Cardiac muscle cell (in vitro differentiated cells and primary cell): ENCODE data around the gene RPP40. TPM values are rescaled to one million over a fixed set of nuclear protein-coding genes. Genes with fewer than 3 reads are reported as not detected.

Experiments used
- DNase-seq, 2 donors: peaks; one replicate each; pipeline versions ENCODE4 v3.0.0 to v3.0.0-alpha.2; 2010 to 2017; ENCODE audit warnings: low read depth in 1 of 2, low spot score in 1 of 2
- H3K27ac ChIP-seq: fragments of 200-600 bp; sonication (generic); 2 replicates; pipeline ENCODE4 v1.5.1; 2016
- H3K27me3 ChIP-seq: fragments of 200-600 bp; sonication (generic); 2 replicates; pipeline ENCODE4 v1.6.0; 2016; ENCODE audit warnings: control low read depth
- H3K36me3 ChIP-seq: fragments of 200-600 bp; sonication (generic); 2 replicates; pipeline ENCODE4 v1.5.1; 2016; ENCODE audit warnings: control low read depth
- H3K4me1 ChIP-seq: fragments of 200-600 bp; sonication (generic); 2 replicates; pipeline ENCODE4 v1.8.1; 2017; ENCODE audit warnings: low read depth, mild to moderate bottlenecking, mixed run types
- H3K4me3 ChIP-seq: fragments of 200-600 bp; sonication (generic); 2 replicates; pipeline ENCODE4 v1.5.1; 2016; ENCODE audit warnings: mild to moderate bottlenecking
- H3K9me3 ChIP-seq: fragments of 200-600 bp; sonication (generic); 2 replicates; pipeline ENCODE4 v1.5.1; 2017; ENCODE audit warnings: low read depth, mild to moderate bottlenecking, control low read depth
- CTCF ChIP-seq: IDR thresholded peaks from 2 replicates; pipeline ENCODE4 v1.5.1; 2012; ENCODE audit warnings: low read depth, mild to moderate bottlenecking, low read length
- polyA plus RNA-seq: library from polyadenylated mRNA; unstranded; fragments of >200 nt; fragmentation: Nextera tagmentation; extraction: Ambion mirVana; gene quantifications from 2 replicates; pipeline ENCODE4 v1.2.1, GENCODE V29; 2016
- total RNA-seq: library from RNA; depleted of rRNA; stranded (reverse); fragments of >200 nt; gene quantifications from 2 replicates; pipeline ENCODE4 v1.2.3, GENCODE V29; 2016

Gene RPP40
- total and polyA plus RNA-seq, 2 experiments from 2014 or later: 2.7 to 13.7 TPM

- peak overlapping the region; percentile 35 for H3K27ac ChIP-seq
- no peak for TF ChIP-seq CTCF
- H3K36me3 ChIP-seq: no peaks in the 10 kb centered on the region
- peak; percentile 62 to 64 for DNase-seq
- no peaks in the 10 kb centered on the region for H3K27me3 ChIP-seq
- peaks cover 8% of the 10 kb centered on the region for H3K4me1 ChIP-seq
- H3K4me3 ChIP-seq: no peak overlapping the region
- no peaks in the 10 kb centered on the region for H3K9me3 ChIP-seq
Measured at GRCh38 chr6:4973982-4974745, 29.7 kb downstream of the RPP40 start.

DNA sequence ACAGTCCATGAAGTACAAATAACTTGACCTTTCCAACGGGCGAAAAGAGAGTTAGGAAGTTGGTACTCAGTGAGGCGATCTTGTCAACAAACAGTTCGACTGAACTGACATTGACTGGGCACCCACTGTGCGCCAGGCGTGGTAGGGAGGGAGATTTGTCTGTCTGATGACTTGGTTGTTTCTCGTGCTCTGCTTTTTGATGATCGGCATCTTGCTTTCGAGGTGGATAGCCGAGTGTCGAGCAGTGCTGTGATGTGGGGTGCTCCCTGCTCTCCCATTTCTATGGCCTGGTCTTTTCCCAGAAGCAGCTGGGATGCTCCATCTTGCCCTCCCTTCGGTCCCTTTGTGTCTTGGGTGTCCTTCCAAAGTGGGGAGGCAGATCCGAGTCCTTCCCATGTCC lies 30.4 kb downstream of the RPP40 start:
- Histone ChIP-seq H3K9me3 (no peaks in the 10 kb centered on the region), H3K36me3 (no peaks in the 10 kb centered on the region), H3K27ac (no peak overlapping the region), H3K4me1 (peaks cover 8% of the 10 kb centered on the region), H3K27me3 (no peaks in the 10 kb centered on the region), H3K4me3 (no peak overlapping the region)
- TF ChIP-seq CTCF: no peak
- no peak for DNase-seq

GRCh38 chr6:4972438-4972837 lies 31.4 kb downstream of the RPP40 start:
- TF ChIP-seq CTCF: no peak
- H3K4me3 ChIP-seq: no peak overlapping the region
- no peak overlapping the region for H3K27ac ChIP-seq

GRCh38 chr6:4971851-4972250 lies 32.0 kb downstream of the RPP40 start:
- H3K27ac ChIP-seq: no peak overlapping the region
- H3K9me3 ChIP-seq: no peaks in the 10 kb centered on the region
- TF ChIP-seq CTCF: no peak
- H3K36me3 ChIP-seq: no peaks in the 10 kb centered on the region
- no peak overlapping the region for H3K4me3 ChIP-seq
- peaks cover 8% of the 10 kb centered on the region for H3K4me1 ChIP-seq
- H3K27me3 ChIP-seq: no peaks in the 10 kb centered on the region
- DNase-seq: no peak

More at GRCh38 chr6:4972438-4972837, 31.4 kb downstream of the RPP40 start:
- no peak for DNase-seq
- Histone ChIP-seq H3K27me3 (no peaks in the 10 kb centered on the region), H3K4me1 (peaks cover 8% of the 10 kb centered on the region), H3K36me3 (no peaks in the 10 kb centered on the region), H3K9me3 (no peaks in the 10 kb centered on the region)

GRCh38 chr6:4970739-4971395 lies 33.0 kb downstream of the RPP40 start:
- Histone ChIP-seq H3K27me3 (no peaks in the 10 kb centered on the region), H3K36me3 (no peaks in the 10 kb centered on the region), H3K27ac (no peak overlapping the region), H3K4me3 (no peak overlapping the region), H3K9me3 (no peaks in the 10 kb centered on the region), H3K4me1 (peaks cover 8% of the 10 kb centered on the region)
- TF ChIP-seq CTCF: no peak
- DNase-seq: no peak
